IPS-20b (cell line): ENCODE results near the gene MAML1.

Source experiments
- H3K27ac ChIP-seq: one replicate; pipeline ENCODE4 v1.5.1; 2013; ENCODE audit warnings: low read length
- H3K27me3 ChIP-seq: 2 replicates; pipeline ENCODE4 v1.6.1; 2013; ENCODE audit warnings: mild to moderate bottlenecking, low read length, inconsistent platforms; ENCODE audit not compliant: insufficient read depth
- H3K36me3 ChIP-seq: 2 replicates; pipeline ENCODE4 v1.6.1; 2013; ENCODE audit warnings: low read depth, mild to moderate bottlenecking, inconsistent platforms, low read length, moderate library complexity; ENCODE audit not compliant: insufficient read depth
- H3K4me1 ChIP-seq: 2 replicates; pipeline ENCODE4 v1.6.1; 2013; ENCODE audit warnings: mild to moderate bottlenecking, control low read depth, inconsistent platforms, low read length, moderate library complexity; ENCODE audit not compliant: insufficient read depth
- H3K4me3 ChIP-seq: 2 replicates; pipeline ENCODE4 v1.5.1; 2013; ENCODE audit warnings: mild to moderate bottlenecking, low read length, inconsistent platforms
- H3K9ac ChIP-seq: 2 replicates; pipeline ENCODE4 v1.6.1; 2013; ENCODE audit warnings: low read depth, mild to moderate bottlenecking, inconsistent platforms, low read length, moderate library complexity
- H3K9me3 ChIP-seq: 2 replicates; pipeline ENCODE4 v1.6.1; 2013; ENCODE audit warnings: mild to moderate bottlenecking, low read depth, low read length, inconsistent platforms; ENCODE audit not compliant: insufficient read depth

The MAML1 gene

DNA sequence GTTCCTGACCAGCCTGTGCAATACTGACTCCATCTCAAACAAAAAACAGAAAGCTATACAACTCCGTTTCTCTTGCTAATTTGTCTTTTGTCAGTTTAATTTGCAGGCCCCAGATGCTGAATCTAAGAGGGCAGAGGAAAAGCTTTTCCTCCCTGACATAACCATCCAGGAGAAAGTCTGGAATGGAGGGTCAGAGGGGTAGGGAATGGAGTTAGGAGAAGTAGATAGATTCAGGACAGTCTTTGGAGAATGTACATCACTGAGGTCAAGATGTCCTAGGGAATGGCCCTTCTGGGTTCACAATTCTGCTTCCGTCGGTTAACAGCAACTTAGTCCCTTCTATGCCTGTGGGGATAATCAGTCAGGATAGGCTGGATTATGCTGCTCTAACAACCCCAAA, 81.5 kb downstream of the MAML1 start:
- no peak overlapping the region for H3K27ac ChIP-seq
- peaks cover 6% of the 10 kb centered on the region for H3K4me1 ChIP-seq
- H3K9me3 ChIP-seq = no peaks in the 10 kb centered on the region
- H3K27me3 ChIP-seq = peaks cover 31% of the 10 kb centered on the region; the same call in 1 of the 2 replicates
- no peak overlapping the region for H3K4me3 ChIP-seq
- H3K9ac ChIP-seq = no peak overlapping the region
- H3K36me3 ChIP-seq = peaks cover 14% of the 10 kb centered on the region; the same call in 1 of the 2 replicates

DNA sequence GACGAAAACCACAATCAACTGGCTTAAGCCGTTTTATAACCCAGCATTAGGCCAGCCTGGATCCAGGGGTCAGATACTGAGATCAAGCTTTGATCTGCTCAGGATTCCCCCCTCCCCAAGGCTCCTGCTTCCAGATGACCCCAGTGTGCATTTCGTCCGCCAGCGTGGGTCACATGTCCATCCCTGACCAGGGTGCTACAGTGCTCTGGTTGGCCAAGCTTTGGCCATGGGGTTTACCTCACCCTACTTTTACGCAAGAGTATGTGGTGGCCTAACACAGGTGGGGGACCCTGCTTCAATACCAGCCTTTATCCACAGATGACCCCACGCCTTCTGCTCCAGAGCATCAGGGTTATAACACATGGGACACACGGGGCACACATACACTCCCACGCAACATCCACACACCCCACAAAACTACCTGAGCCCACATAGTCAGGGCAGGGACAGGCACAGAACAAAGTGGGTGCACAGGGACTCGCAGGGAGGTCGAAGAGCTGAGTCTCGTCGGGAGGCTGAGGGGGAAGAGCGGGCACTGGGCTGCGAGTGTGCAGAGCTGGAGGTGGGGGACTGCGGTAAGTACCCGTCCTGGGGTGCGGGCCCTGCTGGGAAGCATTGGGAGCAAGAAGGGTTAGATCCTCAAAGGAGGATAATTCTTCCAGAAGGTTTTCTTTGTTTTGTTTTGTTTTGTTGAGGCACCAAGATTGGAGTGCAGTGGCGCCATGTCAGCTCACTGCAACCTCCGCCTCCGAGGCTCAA, 83.0 kb downstream of the MAML1 start:
- peaks cover 14% of the 10 kb centered on the region; the same call in 1 of the 2 replicates for H3K36me3 ChIP-seq
- no peak overlapping the region for H3K9ac ChIP-seq
- peaks cover 17% of the 10 kb centered on the region for H3K4me1 ChIP-seq
- H3K27me3 ChIP-seq = peaks cover 37% of the 10 kb centered on the region; the same call in 1 of the 2 replicates
- H3K4me3 ChIP-seq = no peak overlapping the region
- no peak overlapping the region for H3K27ac ChIP-seq
- no peaks in the 10 kb centered on the region for H3K9me3 ChIP-seq

DNA sequence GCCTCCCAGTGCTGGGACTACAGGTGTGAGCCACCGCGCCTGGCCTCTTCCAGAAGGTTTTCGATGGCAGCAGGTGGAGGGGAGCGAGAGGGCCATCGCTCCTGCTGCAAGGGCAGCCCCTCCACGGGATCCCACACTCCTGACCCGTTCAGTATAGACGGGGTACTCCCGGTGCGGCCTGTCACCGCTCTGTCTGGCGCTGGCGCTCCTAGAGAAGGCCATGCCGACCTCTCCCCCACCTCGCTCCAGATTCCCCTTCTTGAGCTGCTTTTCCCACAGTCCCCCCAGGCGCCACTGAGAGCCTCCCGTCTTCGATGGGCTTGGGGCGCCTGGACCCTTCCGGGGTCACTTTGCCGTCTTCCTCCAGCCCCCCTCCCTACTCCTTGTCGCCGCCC, 83.8 kb downstream of the MAML1 start:
- H3K9me3 ChIP-seq = no peaks in the 10 kb centered on the region
- H3K9ac ChIP-seq = no peak overlapping the region; the same call in 1 of the 2 replicates
- peaks cover 14% of the 10 kb centered on the region; the same call in 1 of the 2 replicates for H3K36me3 ChIP-seq
- no peak overlapping the region for H3K27ac ChIP-seq
- H3K4me3 ChIP-seq = peak overlapping the region; percentile 56
- H3K4me1 ChIP-seq = peaks cover 17% of the 10 kb centered on the region
- H3K27me3 ChIP-seq = peaks cover 37% of the 10 kb centered on the region; the same call in 1 of the 2 replicates

DNA sequence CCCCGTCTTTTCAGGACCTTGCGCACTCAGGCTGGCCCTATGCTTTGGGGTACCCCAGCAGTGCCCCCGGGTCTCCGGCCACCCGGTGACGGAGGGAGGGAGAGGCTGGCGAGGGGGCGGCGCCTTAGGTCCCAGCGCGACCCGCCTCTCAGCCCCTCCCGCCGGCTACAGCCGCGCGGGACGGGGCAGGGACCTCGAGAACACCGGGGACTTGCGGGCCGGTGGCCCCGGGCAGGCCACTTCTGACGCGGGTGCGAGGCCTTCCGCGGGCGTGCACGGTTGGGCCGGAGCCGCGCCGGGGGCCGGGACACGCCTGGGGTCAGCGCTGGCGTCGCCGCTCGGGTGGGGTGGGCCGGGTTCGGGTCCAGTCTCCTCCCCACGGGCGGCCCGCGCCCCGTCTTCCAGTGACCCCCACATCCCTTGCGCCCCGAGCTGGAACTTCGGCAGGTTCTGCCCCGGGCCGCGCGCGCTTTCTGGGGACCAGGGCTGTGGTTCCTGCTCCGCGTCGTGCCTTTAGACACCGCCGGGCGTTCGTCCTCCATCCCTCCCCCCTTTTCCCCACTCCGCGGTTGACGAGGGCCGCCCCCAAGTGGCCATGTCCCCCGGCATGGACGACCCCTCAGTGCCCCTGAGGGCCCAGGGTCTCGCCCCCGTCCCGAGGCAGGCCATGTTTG, 84.3 kb downstream of the MAML1 start:
- H3K27me3 ChIP-seq = peaks cover 37% of the 10 kb centered on the region; the same call in 1 of the 2 replicates
- H3K9me3 ChIP-seq = no peaks in the 10 kb centered on the region
- no peak overlapping the region; the same call in 1 of the 2 replicates for H3K9ac ChIP-seq
- peaks cover 13% of the 10 kb centered on the region; the same call in 1 of the 2 replicates for H3K36me3 ChIP-seq
- H3K4me1 ChIP-seq = peaks cover 18% of the 10 kb centered on the region
- H3K4me3 ChIP-seq = peak overlapping the region; percentile 56
- H3K27ac ChIP-seq = no peak overlapping the region

DNA sequence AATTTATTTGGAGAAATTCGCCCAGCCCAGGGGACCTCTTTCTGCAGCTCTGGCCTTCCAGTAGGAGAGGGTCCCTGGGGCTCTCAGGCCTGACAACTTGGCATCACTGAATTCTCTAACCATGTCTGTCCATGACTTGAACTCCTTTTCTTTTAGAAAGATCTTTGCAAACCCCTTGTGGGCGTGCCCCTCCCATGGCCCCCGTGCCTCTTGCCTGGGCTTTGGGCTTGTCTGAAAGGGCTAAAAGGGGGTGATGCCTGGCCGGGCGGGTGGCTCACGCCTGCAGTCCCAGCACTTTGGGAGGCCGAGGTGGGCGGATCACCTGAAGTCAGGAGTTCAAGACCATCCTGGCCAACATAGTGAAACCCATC, 84.8 kb downstream of the MAML1 start:
- Histone ChIP-seq H3K9me3 (no peaks in the 10 kb centered on the region), H3K36me3 (peaks cover 8% of the 10 kb centered on the region; the same call in 1 of the 2 replicates), H3K27ac (no peak overlapping the region), H3K27me3 (peaks cover 37% of the 10 kb centered on the region; the same call in 1 of the 2 replicates), H3K4me1 (peaks cover 23% of the 10 kb centered on the region), H3K4me3 (peak overlapping the region; percentile 56; the same call in 1 of the 2 replicates), H3K9ac (no peak overlapping the region; the same call in 1 of the 2 replicates)

DNA sequence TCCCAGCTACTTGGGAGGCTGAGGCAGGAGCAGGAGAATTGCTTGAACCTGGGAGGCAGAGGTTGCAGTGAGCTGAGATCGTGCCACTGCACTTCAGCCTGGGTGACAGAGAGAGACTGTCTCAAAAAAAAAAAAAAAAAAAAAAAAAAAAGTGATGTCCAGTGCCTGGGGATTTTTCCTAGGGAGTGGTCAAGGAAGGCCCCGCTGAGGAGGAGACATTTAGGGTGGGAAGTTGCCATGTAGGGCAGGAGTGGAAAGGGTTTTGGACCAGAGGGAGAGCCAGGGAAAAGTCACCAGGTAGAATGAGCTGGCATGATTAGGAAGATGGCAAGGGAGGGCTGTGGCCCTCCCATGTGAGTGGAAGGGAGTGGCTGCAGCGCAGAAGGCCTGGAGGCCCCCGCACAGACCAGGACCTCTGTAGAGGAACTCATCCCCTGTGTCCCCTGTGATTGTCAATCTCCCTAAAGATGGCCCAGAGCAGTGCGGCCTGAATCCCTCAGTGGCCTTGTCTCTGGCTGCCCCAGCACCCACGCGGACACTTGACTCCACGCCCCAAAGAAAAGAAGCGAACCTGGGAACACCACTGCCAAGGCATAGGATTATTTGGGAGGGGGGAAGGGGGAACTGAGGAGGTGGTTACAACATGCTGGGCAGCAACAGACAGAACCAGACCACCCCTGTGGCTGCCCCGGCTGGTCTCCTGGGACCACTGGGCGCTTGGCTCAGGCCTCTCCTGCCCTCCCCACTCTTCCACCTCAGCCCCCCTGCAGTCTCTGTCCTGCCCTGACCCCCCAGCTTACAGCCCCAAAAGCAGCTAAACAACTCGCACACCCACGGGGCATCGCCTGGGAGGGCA, 85.5 kb downstream of the MAML1 start:
- Histone ChIP-seq H3K27ac (no peak overlapping the region), H3K9ac (no peak overlapping the region; the same call in 1 of the 2 replicates), H3K36me3 (0 out of 2 replicates have a peak, but pooled peaks cover 9% of the 10 kb centered on the region), H3K27me3 (peaks cover 37% of the 10 kb centered on the region; the same call in 1 of the 2 replicates), H3K4me3 (peak overlapping the region; percentile 54; the same call in 1 of the 2 replicates), H3K4me1 (peaks cover 27% of the 10 kb centered on the region), H3K9me3 (no peaks in the 10 kb centered on the region)

DNA sequence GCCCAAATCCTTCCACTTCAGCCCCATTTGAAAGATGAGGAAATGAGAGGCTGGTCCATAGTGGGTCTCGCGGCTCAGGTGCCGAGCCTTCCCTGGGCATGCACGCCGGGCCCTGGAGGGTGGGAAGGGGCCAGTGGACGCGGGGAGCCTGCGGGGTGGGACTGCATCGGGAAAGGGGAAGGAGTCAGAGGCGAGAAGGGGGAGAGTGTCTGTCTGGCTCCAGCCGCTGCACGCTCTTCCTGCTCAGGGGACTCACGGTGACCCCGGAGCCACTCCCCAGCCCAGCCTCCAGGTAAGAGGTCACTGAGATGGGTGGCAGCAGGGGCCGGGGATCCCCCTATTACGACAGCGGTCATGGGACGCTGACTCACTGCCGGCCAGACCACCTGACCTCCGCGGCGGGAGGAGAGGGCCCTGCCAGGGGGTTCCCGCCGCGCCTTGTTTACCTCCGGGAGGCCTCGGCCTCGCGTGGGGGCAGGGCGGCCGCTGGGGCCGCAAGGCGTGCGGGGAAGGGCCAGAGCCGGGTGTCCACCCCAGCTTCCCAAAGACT, 86.2 kb downstream of the MAML1 start:
- no peak overlapping the region for H3K27ac ChIP-seq
- H3K9ac ChIP-seq = peak overlapping the region; percentile 82; the same call in 1 of the 2 replicates
- H3K9me3 ChIP-seq = no peaks in the 10 kb centered on the region
- peaks cover 37% of the 10 kb centered on the region; the same call in 1 of the 2 replicates for H3K27me3 ChIP-seq
- peaks cover 23% of the 10 kb centered on the region for H3K4me1 ChIP-seq
- H3K36me3 ChIP-seq = peaks cover 11% of the 10 kb centered on the region
- H3K4me3 ChIP-seq = peak overlapping the region; percentile 54; the same call in 1 of the 2 replicates

DNA sequence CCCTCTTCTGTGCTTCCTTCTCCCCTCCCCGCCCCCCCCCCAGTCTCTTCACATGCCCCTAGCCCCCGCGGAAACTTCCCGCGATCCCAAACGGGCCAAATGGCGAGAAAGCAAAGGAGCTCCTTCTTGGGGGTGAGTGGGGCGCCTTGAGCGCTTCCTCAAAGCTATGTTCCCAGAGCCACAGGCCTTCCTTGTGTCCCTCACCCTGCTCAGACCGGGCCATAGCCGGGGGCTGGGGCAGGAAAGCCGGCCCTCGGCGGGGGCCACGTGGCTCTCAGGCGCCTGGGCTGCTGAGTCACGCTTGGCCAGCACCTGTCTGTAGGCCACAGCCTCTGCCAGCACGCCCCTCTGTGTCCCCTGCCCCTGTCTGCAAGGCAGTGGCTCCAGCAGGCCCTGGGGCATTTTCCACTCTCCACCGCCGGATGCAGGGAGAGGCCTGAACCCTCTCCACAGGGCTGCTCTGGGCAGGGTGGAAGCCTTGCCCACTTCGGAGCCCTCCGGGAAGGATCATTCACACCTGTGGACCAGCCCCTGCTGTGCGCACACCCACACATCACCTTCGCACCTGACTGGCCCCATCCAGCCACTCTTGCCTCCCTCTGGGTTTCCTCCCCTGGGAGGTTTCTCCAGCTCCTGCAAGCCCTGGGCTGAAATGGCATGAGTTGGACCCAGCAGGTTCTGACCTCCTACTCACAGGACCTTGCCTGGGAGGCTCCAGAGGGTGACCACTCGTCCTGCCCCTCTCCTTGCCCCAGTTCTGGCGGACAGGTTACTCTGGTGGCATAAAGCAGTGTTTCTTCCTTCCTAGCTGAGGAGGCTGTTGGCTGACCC, 86.9 kb downstream of the MAML1 start:
- Histone ChIP-seq H3K4me1 (peaks cover 21% of the 10 kb centered on the region), H3K27ac (no peak overlapping the region), H3K9me3 (no peaks in the 10 kb centered on the region), H3K9ac (peak overlapping the region; percentile 82; the same call in 1 of the 2 replicates), H3K4me3 (peak overlapping the region; percentile 85; the same call in 1 of the 2 replicates), H3K27me3 (peaks cover 37% of the 10 kb centered on the region; the same call in 1 of the 2 replicates), H3K36me3 (peaks cover 18% of the 10 kb centered on the region)

DNA sequence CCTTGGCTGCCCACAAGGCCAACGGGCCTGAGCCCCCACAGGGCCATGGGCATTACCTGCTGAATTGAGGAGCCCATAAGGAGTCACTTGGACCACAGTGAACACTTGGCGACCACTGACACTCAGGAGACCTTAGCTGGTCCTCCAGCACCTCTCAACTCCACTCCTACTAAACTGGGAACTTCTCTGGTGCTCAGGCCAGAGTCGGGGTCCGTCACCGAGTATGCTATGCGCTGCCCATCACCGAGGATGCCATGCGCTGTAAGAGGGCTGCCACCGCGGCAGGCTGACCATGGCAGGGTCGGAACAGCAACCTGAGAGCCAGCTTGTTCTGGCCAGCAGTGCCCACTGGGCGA, 87.5 kb downstream of the MAML1 start:
- peak overlapping the region; percentile 85; the same call in 1 of the 2 replicates for H3K4me3 ChIP-seq

More for the DNA sequence above, 87.5 kb downstream of the MAML1 start:
- Histone ChIP-seq H3K27ac (peak overlapping the region; percentile 3), H3K4me1 (peaks cover 21% of the 10 kb centered on the region), H3K9ac (peak overlapping the region; percentile 82; the same call in 1 of the 2 replicates), H3K36me3 (peaks cover 23% of the 10 kb centered on the region), H3K27me3 (peaks cover 37% of the 10 kb centered on the region; the same call in 1 of the 2 replicates), H3K9me3 (no peaks in the 10 kb centered on the region)
